ENCODE measurements around the gene PSME2. TPM values are rescaled to one million over a fixed set of nuclear protein-coding genes. Genes with fewer than 3 reads are reported as not detected.

PSME2 gene
- total RNA-seq, 1 experiment from 2014 or later: 142 TPM

GRCh38 chr14:24156840-24157239, 10.4 kb upstream of the PSME2 start:
- H3K36me3 ChIP-seq (ENCODE audit: control insufficient read depth, insufficient read depth, low read length): peaks cover 2% of the 10 kb centered on the region; the same call in 1 of the 2 replicates
- no peaks in the 10 kb centered on the region for H3K27me3 ChIP-seq (replicated peaks; ENCODE audit: control insufficient read depth, insufficient read depth, low read length)
- TF ChIP-seq, protein P1, sequence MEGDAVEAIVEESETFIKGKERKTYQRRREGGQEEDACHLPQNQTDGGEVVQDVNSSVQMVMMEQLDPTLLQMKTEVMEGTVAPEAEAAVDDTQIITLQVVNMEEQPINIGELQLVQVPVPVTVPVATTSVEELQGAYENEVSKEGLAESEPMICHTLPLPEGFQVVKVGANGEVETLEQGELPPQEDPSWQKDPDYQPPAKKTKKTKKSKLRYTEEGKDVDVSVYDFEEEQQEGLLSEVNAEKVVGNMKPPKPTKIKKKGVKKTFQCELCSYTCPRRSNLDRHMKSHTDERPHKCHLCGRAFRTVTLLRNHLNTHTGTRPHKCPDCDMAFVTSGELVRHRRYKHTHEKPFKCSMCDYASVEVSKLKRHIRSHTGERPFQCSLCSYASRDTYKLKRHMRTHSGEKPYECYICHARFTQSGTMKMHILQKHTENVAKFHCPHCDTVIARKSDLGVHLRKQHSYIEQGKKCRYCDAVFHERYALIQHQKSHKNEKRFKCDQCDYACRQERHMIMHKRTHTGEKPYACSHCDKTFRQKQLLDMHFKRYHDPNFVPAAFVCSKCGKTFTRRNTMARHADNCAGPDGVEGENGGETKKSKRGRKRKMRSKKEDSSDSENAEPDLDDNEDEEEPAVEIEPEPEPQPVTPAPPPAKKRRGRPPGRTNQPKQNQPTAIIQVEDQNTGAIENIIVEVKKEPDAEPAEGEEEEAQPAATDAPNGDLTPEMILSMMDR (IDR thresholded peaks at IDR 0.05; ENCODE audit: insufficient read depth in 1 of 2, low read depth in 1 of 2, low read length in 1 of 2, severe bottlenecking in 1 of 2, unreplicated experiment in 1 of 2): no peak
- BruUV-seq (replicated peaks): no TSS peak
- POLR2A ChIA-PET: no interaction called here
- no peak overlapping the region for H3K27ac Mint-ChIP-seq (ENCODE audit: unreplicated experiment)
- no peak for DNase-seq
- H3K27me3 Mint-ChIP-seq (ENCODE audit: insufficient read depth, unreplicated experiment): no peaks in the 10 kb centered on the region
- H3K4me1 Mint-ChIP-seq (ENCODE audit: low read depth, unreplicated experiment): peaks cover 6% of the 10 kb centered on the region
- H3K9me3 Mint-ChIP-seq (ENCODE audit: unreplicated experiment): no peaks in the 10 kb centered on the region
- H3K4me3 Mint-ChIP-seq (ENCODE audit: unreplicated experiment): no peak overlapping the region
- intact Hi-C loops (cut with micrococcal nuclease; ENCODE audit: unreplicated experiment): no loop called here
- peaks cover 8% of the 10 kb centered on the region for H3K4me1 ChIP-seq
- H3K36me3 Mint-ChIP-seq (ENCODE audit: insufficient read depth, unreplicated experiment): peaks cover 58% of the 10 kb centered on the region
- CTCF ChIA-PET: no interaction called here
- H3K4me3 ChIP-seq (ENCODE audit: low read depth, low read length): no peak overlapping the region
- no peaks in the 10 kb centered on the region for H3K9me3 ChIP-seq

DNA sequence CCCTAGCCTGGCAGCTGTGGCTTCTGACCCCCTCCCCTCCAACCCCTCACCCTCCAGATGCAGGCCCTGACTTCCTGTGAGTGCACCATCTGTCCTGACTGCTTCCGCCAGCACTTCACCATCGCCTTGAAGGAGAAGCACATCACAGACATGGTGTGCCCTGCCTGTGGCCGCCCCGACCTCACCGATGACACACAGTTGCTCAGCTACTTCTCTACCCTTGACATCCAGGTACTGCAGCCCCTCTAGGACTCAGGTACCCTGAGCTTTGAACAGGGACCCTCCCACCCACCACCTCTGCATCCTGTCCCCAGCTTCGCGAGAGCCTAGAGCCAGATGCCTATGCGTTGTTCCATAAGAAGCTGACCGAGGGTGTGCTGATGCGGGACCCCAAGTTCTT, 8.7 kb upstream of the PSME2 start:
- Mint-ChIP-seq H3K27me3 (ENCODE audit: insufficient read depth, unreplicated experiment) (no peaks in the 10 kb centered on the region), H3K9me3 (ENCODE audit: unreplicated experiment) (no peaks in the 10 kb centered on the region), H3K4me3 (ENCODE audit: unreplicated experiment) (no peak overlapping the region), H3K4me1 (ENCODE audit: low read depth, unreplicated experiment) (no peaks in the 10 kb centered on the region), H3K36me3 (ENCODE audit: insufficient read depth, unreplicated experiment) (peaks cover 63% of the 10 kb centered on the region), H3K27ac (ENCODE audit: unreplicated experiment) (no peak overlapping the region)
- TF ChIP-seq, protein P1 (IDR thresholded peaks at IDR 0.05; ENCODE audit: insufficient read depth in 1 of 2, low read depth in 1 of 2, low read length in 1 of 2, severe bottlenecking in 1 of 2, unreplicated experiment in 1 of 2): no peak
- no peaks in the 10 kb centered on the region for H3K27me3 ChIP-seq (replicated peaks; ENCODE audit: control insufficient read depth, insufficient read depth, low read length)
- DNase-seq: no peak
- H3K4me3 ChIP-seq (ENCODE audit: low read depth, low read length): no peak overlapping the region
- intact Hi-C loops (cut with micrococcal nuclease; ENCODE audit: unreplicated experiment): no loop called here
- POLR2A ChIA-PET: interaction anchor here (0.7 kb wide), 1 partner anchor 116 kb away, joined by 3 read pairs; the partner anchor contains the start of gene RABGGTA
- H3K4me1 ChIP-seq: no peaks in the 10 kb centered on the region; the same call in 1 of the 2 replicates
- H3K9me3 ChIP-seq: no peaks in the 10 kb centered on the region
- no TSS peak for BruUV-seq (replicated peaks)
- CTCF ChIA-PET: no interaction called here
- H3K36me3 ChIP-seq (ENCODE audit: control insufficient read depth, insufficient read depth, low read length): peaks cover 1% of the 10 kb centered on the region; the same call in 1 of the 2 replicates

DNA sequence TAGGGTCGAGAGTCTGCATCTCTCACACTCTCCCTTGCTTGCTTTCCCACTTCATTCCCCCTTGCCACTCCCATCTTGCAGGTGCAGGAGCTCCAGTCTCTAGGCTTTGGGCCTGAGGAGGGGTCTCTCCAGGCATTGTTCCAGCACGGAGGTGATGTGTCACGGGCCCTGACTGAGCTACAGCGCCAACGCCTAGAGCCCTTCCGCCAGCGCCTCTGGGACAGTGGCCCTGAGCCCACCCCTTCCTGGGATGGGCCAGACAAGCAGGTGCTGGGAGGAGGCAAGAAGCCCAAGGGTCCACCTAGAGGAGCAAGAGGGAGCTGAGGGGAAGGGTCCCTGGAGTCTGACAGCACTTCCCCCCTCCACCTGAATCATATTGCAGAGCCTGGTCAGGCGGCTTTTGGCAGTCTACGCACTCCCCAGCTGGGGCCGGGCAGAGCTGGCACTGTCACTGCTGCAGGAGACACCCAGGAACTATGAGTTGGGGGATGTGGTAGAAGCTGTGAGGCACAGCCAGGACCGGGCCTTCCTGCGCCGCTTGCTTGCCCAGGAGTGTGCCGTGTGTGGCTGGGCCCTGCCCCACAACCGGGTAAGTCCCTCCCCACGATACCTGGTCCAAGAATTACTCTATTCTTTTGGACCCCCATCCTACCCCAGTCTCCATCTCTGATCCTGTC, 5.1 kb upstream of the PSME2 start:
- no peaks in the 10 kb centered on the region for H3K9me3 ChIP-seq
- H3K4me1 ChIP-seq: peaks cover 6% of the 10 kb centered on the region
- peaks cover 4% of the 10 kb centered on the region; the same call in 1 of the 2 replicates for H3K36me3 ChIP-seq (ENCODE audit: control insufficient read depth, insufficient read depth, low read length)
- Mint-ChIP-seq H3K36me3 (ENCODE audit: insufficient read depth, unreplicated experiment) (peaks cover 66% of the 10 kb centered on the region), H3K4me1 (ENCODE audit: low read depth, unreplicated experiment) (no peaks in the 10 kb centered on the region), H3K27ac (ENCODE audit: unreplicated experiment) (no peak overlapping the region), H3K27me3 (ENCODE audit: insufficient read depth, unreplicated experiment) (no peaks in the 10 kb centered on the region), H3K9me3 (ENCODE audit: unreplicated experiment) (no peaks in the 10 kb centered on the region), H3K4me3 (ENCODE audit: unreplicated experiment) (no peak overlapping the region)
- TF ChIP-seq, protein P1 (IDR thresholded peaks at IDR 0.05; ENCODE audit: insufficient read depth in 1 of 2, low read depth in 1 of 2, low read length in 1 of 2, severe bottlenecking in 1 of 2, unreplicated experiment in 1 of 2): no peak
- no peak for DNase-seq
- ChIA-PET POLR2A (interaction anchor here (1.0 kb wide), 1 partner anchor 11 kb away, joined by 5 read pairs; the partner anchor contains the start of gene EMC9), CTCF (interaction anchor here (0.6 kb wide), 1 partner anchor 38 kb away, joined by 3 read pairs; no protein-coding TSS in a partner anchor)
- no peak overlapping the region for H3K4me3 ChIP-seq (ENCODE audit: low read depth, low read length)
- H3K27me3 ChIP-seq (replicated peaks; ENCODE audit: control insufficient read depth, insufficient read depth, low read length): no peaks in the 10 kb centered on the region
- no TSS peak for BruUV-seq (replicated peaks)
- intact Hi-C loops (cut with micrococcal nuclease; ENCODE audit: unreplicated experiment): no loop called here
